Gastrocnemius medialis (tissue), 4 donors: ENCODE data around the gene SUMO2. TPM values are rescaled to one million over a fixed set of nuclear protein-coding genes. Genes with fewer than 3 reads are reported as not detected.

ENCODE experiments used
- ATAC-seq, 2 donors: fragments of 150-250 bp; one replicate each; pipeline ENCODE4 v1.9.1; 2016
- DNase-seq, 2 donors: peaks; one replicate each; pipeline ENCODE4 v3.0.0-alpha.2; 2019
- H3K27ac ChIP-seq, 4 donors: fragments of 200-600 bp; sonication (generic); 1 replicate in 1 of 4; 2 replicates in 3 of 4; pipeline ENCODE4 v1.5.1; 2016 to 2018; ENCODE audit warnings: mild to moderate bottlenecking in 2 of 4, moderate library complexity in 1 of 4
- H3K27me3 ChIP-seq, 3 donors: fragments of 200-600 bp; sonication (generic) in 2 of 3; 1 replicate in 1 of 3; 2 replicates in 2 of 3; pipeline versions ENCODE4 v1.5.1 to v1.6.0; 2016 to 2019; ENCODE audit warnings: mild to moderate bottlenecking in 1 of 3, moderate library complexity in 1 of 3
- H3K36me3 ChIP-seq, 2 donors: fragments of 200-600 bp; sonication (generic) in 1 of 2; one replicate each; pipeline ENCODE4 v1.5.1; 2017 to 2018
- H3K4me1 ChIP-seq, 2 donors: fragments of 200-600 bp; sonication (generic) in 1 of 2; one replicate each; pipeline ENCODE4 v1.5.1; 2016 to 2017; ENCODE audit warnings: mild to moderate bottlenecking in 2 of 2
- H3K4me3 ChIP-seq, 4 donors: fragments of 200-600 bp; sonication (generic) in 3 of 4; 1 replicate in 1 of 4; 2 replicates in 3 of 4; pipeline ENCODE4 v1.5.1; 2016 to 2019; ENCODE audit warnings: mild to moderate bottlenecking in 2 of 4
- H3K9me3 ChIP-seq, 3 donors: fragments of 200-600 bp; sonication (generic) in 2 of 3; 1 replicate in 1 of 3; 2 replicates in 2 of 3; pipeline ENCODE4 v1.5.1; 2016 to 2019
- POLR2A ChIP-seq, 2 donors: fragments of 450-650 bp; IDR thresholded peaks; one replicate each; pipeline ENCODE4 v1.6.1; 2017; ENCODE audit warnings: antibody characterized with exemption in 2 of 2, mild to moderate bottlenecking in 2 of 2, moderate library complexity in 2 of 2
- in situ Hi-C, 4 donors: fragments of 200-750 bp; cut with MboI; loops; one replicate each; pipeline versions ENCODE4 v1.15.0 to v1.8.0; 2017; ENCODE audit warnings: low sequenced_read_pairs in 4 of 4
- intact Hi-C: fragments of 100-400 bp; cut with DNase I; formaldehyde crosslinking; loops from one replicate; pipeline ENCODE4 v1.15.1; 2023; ENCODE audit warnings: low total_unique reads
- total RNA-seq, 4 donors: library from RNA; depleted of rRNA; stranded (reverse); fragments of >200 nt; gene quantifications; one replicate each; pipeline versions ENCODE4 v1.1.0 to v1.2.3, GENCODE V29; 2016
- TF ChIP-seq, protein P1 (sequence below), 5 experiments: fragments of 450-650 bp in 3 of 5; fragments of 200-600 bp in 2 of 5; sonication (generic) in 2 of 5; IDR thresholded peaks in 4 of 5; conservative IDR thresholded peaks in 1 of 5; 1 replicate in 4 of 5; 2 replicates in 1 of 5; pipeline ENCODE4 v1.5.1; 2016 to 2019; ENCODE audit warnings: antibody characterized with exemption in 5 of 5, mild to moderate bottlenecking in 3 of 5, moderate library complexity in 3 of 5

SUMO2 gene
- total RNA-seq, 4 donors from 2014 or later = 36.7 to 45.1 (median 43.3) TPM

- no peak for ATAC-seq
- intact Hi-C loops = loop anchor here (5.0 kb wide), 1 partner anchor 49 kb away; the partner anchor contains the start of gene NT5C
- peak overlapping the region; percentile 90 to 100 (median 96) for H3K27ac ChIP-seq
- H3K4me1 ChIP-seq = peaks cover 27 to 28% of the 10 kb centered on the region in 2 donors
- TF ChIP-seq, protein P1, sequence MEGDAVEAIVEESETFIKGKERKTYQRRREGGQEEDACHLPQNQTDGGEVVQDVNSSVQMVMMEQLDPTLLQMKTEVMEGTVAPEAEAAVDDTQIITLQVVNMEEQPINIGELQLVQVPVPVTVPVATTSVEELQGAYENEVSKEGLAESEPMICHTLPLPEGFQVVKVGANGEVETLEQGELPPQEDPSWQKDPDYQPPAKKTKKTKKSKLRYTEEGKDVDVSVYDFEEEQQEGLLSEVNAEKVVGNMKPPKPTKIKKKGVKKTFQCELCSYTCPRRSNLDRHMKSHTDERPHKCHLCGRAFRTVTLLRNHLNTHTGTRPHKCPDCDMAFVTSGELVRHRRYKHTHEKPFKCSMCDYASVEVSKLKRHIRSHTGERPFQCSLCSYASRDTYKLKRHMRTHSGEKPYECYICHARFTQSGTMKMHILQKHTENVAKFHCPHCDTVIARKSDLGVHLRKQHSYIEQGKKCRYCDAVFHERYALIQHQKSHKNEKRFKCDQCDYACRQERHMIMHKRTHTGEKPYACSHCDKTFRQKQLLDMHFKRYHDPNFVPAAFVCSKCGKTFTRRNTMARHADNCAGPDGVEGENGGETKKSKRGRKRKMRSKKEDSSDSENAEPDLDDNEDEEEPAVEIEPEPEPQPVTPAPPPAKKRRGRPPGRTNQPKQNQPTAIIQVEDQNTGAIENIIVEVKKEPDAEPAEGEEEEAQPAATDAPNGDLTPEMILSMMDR (IDR thresholded peaks at IDR 0.05 in 4 of 5, conservative IDR thresholded peaks at IDR 0.05 in 1 of 5) = no peak
- no peak for TF ChIP-seq POLR2A (IDR thresholded peaks at IDR 0.05)
- in situ Hi-C loops = loop anchor here in 1 of 4 donors (25.0 kb wide), 1 partner anchor 219 kb away; the partner anchor contains the start of gene HID1
- no peaks in the 10 kb centered on the region for H3K9me3 ChIP-seq
- H3K36me3 ChIP-seq = peaks cover 0 to 20% of the 10 kb centered on the region in 2 donors
- no peaks in the 10 kb centered on the region for H3K27me3 ChIP-seq
- H3K4me3 ChIP-seq = peak overlapping the region; percentile 88 to 99 (median 93)
- no peak for DNase-seq
Observed at GRCh38 chr17:75181110-75181509, 1.6 kb downstream of the SUMO2 start.

- TF ChIP-seq POLR2A (IDR thresholded peaks at IDR 0.05) = no peak
- TF ChIP-seq, protein P1 (IDR thresholded peaks at IDR 0.05 in 4 of 5, conservative IDR thresholded peaks at IDR 0.05 in 1 of 5) = no peak
- Histone ChIP-seq H3K4me1 (peaks cover 25% of the 10 kb centered on the region in 2 donors), H3K27ac (peak overlapping the region in 1 of 4 donors; percentile 37), H3K27me3 (no peaks in the 10 kb centered on the region), H3K4me3 (no peak overlapping the region), H3K36me3 (peaks cover 2 to 47% of the 10 kb centered on the region in 2 donors), H3K9me3 (no peaks in the 10 kb centered on the region)
- in situ Hi-C loops = loop anchor here (5.0 to 25.0 kb wide), 4 partner anchors 54 to 216 kb away; partner anchors contain the start of gene HID1 (in 1 of the 4)
- DNase-seq = no peak
- intact Hi-C loops = loop anchor here (10.0 kb wide), 1 partner anchor 114 kb away; no protein-coding TSS in a partner anchor
- no peak for ATAC-seq
Observed at GRCh38 chr17:75178453-75178852, 4.3 kb downstream of the SUMO2 start.

- H3K4me3 ChIP-seq = no peak overlapping the region
- DNase-seq = no peak
- no peak for TF ChIP-seq POLR2A (IDR thresholded peaks at IDR 0.05)
- TF ChIP-seq, protein P1 (IDR thresholded peaks at IDR 0.05 in 4 of 5, conservative IDR thresholded peaks at IDR 0.05 in 1 of 5) = no peak
- in situ Hi-C loops (loop anchor here (5.0 to 25.0 kb wide), 4 partner anchors 52 to 214 kb away; partner anchors contain the start of gene HID1 (in 1 of the 4)), intact Hi-C loops (loop anchor here (10.0 kb wide), 1 partner anchor 112 kb away; no protein-coding TSS in a partner anchor)
- ATAC-seq = no peak
- H3K9me3 ChIP-seq = no peaks in the 10 kb centered on the region
- H3K36me3 ChIP-seq = peaks cover 2 to 61% of the 10 kb centered on the region in 2 donors
- peaks cover 21 to 22% of the 10 kb centered on the region in 2 donors for H3K4me1 ChIP-seq
- no peak overlapping the region for H3K27ac ChIP-seq
- no peaks in the 10 kb centered on the region for H3K27me3 ChIP-seq
Observed at GRCh38 chr17:75176625-75177024, 6.1 kb downstream of the SUMO2 start.

DNA sequence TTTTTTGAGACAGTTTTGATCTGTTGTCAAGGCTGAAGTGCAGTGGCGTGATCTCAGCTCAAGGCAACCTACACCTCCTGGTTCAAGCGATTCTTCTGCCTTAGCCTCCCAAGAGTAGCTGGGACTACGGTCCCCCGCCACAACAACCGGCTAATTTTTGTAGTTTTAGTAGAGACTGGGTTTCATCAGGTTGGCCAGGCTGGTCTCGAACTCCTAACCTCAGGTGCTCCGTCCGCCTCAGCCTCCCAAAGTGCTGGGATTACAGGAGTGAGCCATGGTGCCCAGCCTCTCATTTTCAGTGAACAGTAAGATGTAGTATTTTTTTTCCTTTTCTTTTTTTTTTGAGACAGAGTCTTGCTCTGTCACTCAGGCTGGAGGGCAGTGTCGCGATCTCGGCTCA is 7.8 kb downstream of the SUMO2 start:
- Histone ChIP-seq H3K36me3 (peaks cover 2 to 61% of the 10 kb centered on the region in 2 donors), H3K4me1 (peaks cover 5% of the 10 kb centered on the region in 2 donors), H3K27ac (no peak overlapping the region), H3K27me3 (no peaks in the 10 kb centered on the region), H3K9me3 (no peaks in the 10 kb centered on the region), H3K4me3 (no peak overlapping the region)
- TF ChIP-seq POLR2A (IDR thresholded peaks at IDR 0.05) = no peak
- TF ChIP-seq, protein P1 (IDR thresholded peaks at IDR 0.05 in 4 of 5, conservative IDR thresholded peaks at IDR 0.05 in 1 of 5) = no peak
- intact Hi-C loops = loop anchor here (10.0 kb wide), 1 partner anchor 110 kb away; no protein-coding TSS in a partner anchor
- no peak for DNase-seq
- no peak for ATAC-seq
- in situ Hi-C loops = loop anchor here (5.0 to 25.0 kb wide), 4 partner anchors 50 to 213 kb away; partner anchors contain the start of gene HID1 (in 1 of the 4)
